Neural progenitor cell (in vitro differentiated cells): ENCODE data around the gene GALNTL6.

Experiments
- CTCF ChIP-seq: fragments of 200-600 bp; sonication (generic); IDR thresholded peaks from 2 replicates; pipeline ENCODE4 v1.5.1; 2017; ENCODE audit warnings: antibody characterized with exemption, mild to moderate bottlenecking
- EZH2 ChIP-seq: fragments of 200-600 bp; sonication (generic); IDR thresholded peaks from 2 replicates; pipeline ENCODE4 v1.6.1; 2017; ENCODE audit warnings: antibody characterized with exemption, mild to moderate bottlenecking, moderate library complexity
- EZH2phosphoT487 ChIP-seq: fragments of 200-600 bp; sonication (generic); IDR thresholded peaks from 2 replicates; pipeline ENCODE4 v1.6.1; 2017; ENCODE audit warnings: antibody characterized with exemption

GRCh38 chr4:171880136-171880535, 66.9 kb downstream of the GALNTL6 start:
- no peak for TF ChIP-seq CTCF
- TF ChIP-seq EZH2, result no peak
- TF ChIP-seq EZH2phosphoT487, result no peak
